Measurements from ENCODE around the gene PNKP. TPM values are rescaled to one million over a fixed set of nuclear protein-coding genes. Genes with fewer than 3 reads are reported as not detected.

PNKP gene
- total RNA-seq, 1 donor from 2014 or later, result 36.9 TPM

- DNase-seq (ENCODE audit: missing footprints) (peak; percentile 54), ATAC-seq (no peak)
- intact Hi-C loops (cut with DNase I), result no loop called here
Measured at GRCh38 chr19:49853852-49854377, 13.5 kb downstream of the PNKP start.

- no peak for ATAC-seq
- intact Hi-C loops (cut with DNase I), result no loop called here
- no peak for DNase-seq (ENCODE audit: missing footprints)
Measured at GRCh38 chr19:49852631-49853126, 14.7 kb downstream of the PNKP start.

- intact Hi-C loops (cut with DNase I), result loop anchor here (2.0 kb wide), 3 partner anchors 15 to 85 kb away; partner anchors contain the start of genes AP2A1, FUZ and PNKP
- DNase-seq (ENCODE audit: missing footprints) (no peak), ATAC-seq (no peak)
Measured at GRCh38 chr19:49851456-49852259, 15.7 kb downstream of the PNKP start.

GRCh38 chr19:49850487-49851342 lies 16.7 kb downstream of the PNKP start, which contains the start of gene PTOV1:
TSS of gene PTOV1 (plus strand) at chr19:49851159.
- intact Hi-C loops (cut with DNase I), result loop anchor here (2.0 kb wide), 3 partner anchors 16 to 84 kb away; partner anchors contain the start of genes AP2A1, FUZ and PNKP
- peak; percentile 96 for ATAC-seq
- DNase-seq (ENCODE audit: missing footprints), result peak; percentile 96

DNA sequence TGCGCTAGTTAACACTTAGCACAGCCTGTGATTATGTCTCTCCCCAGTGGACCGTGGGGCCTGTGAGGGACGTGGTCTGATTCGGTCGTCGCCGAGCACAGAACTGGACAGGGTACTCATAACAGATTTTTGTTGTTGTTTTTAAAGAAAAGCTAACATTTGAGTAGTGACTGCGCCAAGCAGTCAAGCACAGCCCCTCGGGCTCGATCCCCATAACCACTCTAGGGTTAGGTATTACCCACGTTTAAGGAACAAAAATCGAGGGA lies 17.2 kb downstream of the PNKP start:
- no peak for ATAC-seq
- no peak for DNase-seq (ENCODE audit: missing footprints)

GRCh38 chr19:49849433-49850220 lies 17.7 kb downstream of the PNKP start:
- DNase-seq (ENCODE audit: missing footprints) (no peak), ATAC-seq (no peak)
- intact Hi-C loops (cut with DNase I), result loop anchor here (2.0 kb wide), 3 partner anchors 17 to 83 kb away; partner anchors contain the start of genes AP2A1, FUZ and PNKP

More for the DNA sequence above, 17.2 kb downstream of the PNKP start:
- intact Hi-C loops (cut with DNase I), result loop anchor here (2.0 kb wide), 3 partner anchors 17 to 83 kb away; partner anchors contain the start of genes AP2A1, FUZ and PNKP

GRCh38 chr19:49848938-49849337 lies 18.4 kb downstream of the PNKP start:
- DNase-seq (ENCODE audit: missing footprints) (no peak), ATAC-seq (no peak)
- intact Hi-C loops (cut with DNase I), result no loop called here

- intact Hi-C loops (cut with DNase I), result no loop called here
- no peak for DNase-seq (ENCODE audit: missing footprints)
Measured at GRCh38 chr19:49847731-49848696, 19.4 kb downstream of the PNKP start.

DNA sequence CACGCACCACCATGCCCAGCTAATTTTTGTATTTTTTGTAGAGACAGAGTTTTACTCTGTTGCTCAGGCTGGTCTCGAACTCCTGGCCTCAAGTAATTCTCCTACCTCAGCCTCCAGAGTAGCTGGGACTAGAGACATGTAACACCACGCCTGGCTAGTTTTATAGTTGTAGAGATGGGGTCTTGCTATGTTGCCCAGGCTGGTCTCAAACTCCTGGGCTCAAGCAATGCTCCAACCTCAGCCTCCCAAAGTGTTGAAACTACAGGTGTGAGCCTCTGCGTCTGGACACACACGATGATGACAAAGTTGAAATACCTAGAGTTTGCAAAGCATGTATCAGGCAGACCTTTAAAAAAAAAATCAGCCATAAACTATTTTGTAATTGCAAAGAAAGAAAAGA lies 21.0 kb downstream of the PNKP start:
- intact Hi-C loops (cut with DNase I), result no loop called here
- no peak for ATAC-seq
- no peak for DNase-seq (ENCODE audit: missing footprints)

More at GRCh38 chr19:49847731-49848696, 19.4 kb downstream of the PNKP start:
- ATAC-seq, result no peak

DNA sequence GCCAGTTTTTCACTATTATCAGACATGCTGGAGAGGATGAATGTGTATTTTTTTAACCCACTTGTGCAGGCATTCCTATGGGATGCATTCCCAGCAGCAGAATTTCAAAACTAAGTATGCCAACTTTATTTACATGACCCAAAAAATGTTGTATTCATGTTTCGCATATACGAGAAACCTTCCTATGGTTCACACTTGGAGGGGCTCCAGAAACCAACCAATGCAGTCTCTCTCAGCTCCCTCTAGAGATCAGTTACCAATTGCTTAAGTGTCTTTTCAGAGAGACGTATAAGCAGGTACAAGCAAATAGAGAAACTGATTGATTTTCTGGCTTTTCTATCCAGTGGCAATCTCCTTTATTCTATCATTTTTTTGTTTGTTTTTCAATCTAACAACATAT lies 22.0 kb downstream of the PNKP start:
- intact Hi-C loops (cut with DNase I), result no loop called here
- no peak for DNase-seq (ENCODE audit: missing footprints)
- ATAC-seq, result no peak

DNA sequence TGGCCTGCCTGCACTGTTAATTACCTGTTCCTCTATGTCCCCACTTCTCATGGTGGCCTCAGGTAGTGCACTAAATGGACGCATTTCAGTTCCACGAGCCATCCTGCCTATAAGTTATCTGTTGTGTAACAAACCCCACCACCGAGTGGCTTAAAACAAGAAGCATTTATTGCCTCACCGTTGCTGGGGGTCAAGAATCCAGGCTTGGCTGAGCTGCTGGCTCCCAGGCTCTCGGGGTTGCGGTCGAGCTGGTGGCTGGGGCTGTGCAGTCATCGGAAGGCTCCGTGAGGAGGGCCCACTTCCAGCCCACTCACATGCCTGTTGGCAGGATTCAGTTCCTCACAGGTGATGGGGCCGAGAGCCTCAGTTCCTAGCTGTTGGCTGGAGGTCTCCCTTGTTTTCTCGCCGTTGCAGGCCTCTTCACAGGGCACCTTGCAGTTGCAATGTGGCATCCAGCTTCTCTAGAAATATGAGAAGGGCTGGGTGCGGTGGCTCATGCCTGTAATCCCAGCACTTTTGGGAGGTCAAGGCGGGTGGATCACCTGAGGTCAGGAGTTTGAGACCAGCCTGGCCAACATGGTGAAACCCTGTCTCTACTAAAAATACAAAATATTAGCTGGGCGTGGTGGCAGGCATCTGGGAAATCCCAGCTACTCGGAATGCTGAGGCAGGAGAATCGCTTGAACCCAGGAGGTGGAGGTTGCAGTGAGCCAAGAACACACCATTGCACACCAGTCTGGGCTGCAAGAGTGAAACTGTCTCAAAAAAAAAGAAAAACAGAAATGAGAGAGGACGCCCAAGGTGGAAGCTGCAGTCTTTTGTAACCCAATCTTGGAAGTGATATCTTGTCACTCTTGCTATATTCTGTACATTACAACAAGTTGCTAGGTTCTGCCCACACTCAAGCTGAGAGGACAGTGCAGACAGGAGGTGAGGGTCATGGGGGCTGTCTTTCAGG lies 23.0 kb downstream of the PNKP start:
- DNase-seq (ENCODE audit: missing footprints) (no peak), ATAC-seq (no peak)
- intact Hi-C loops (cut with DNase I), result no loop called here

GRCh38 chr19:49843265-49843664 lies 24.1 kb downstream of the PNKP start:
- DNase-seq (ENCODE audit: missing footprints), result no peak
- no peak for ATAC-seq
- intact Hi-C loops (cut with DNase I), result no loop called here

DNA sequence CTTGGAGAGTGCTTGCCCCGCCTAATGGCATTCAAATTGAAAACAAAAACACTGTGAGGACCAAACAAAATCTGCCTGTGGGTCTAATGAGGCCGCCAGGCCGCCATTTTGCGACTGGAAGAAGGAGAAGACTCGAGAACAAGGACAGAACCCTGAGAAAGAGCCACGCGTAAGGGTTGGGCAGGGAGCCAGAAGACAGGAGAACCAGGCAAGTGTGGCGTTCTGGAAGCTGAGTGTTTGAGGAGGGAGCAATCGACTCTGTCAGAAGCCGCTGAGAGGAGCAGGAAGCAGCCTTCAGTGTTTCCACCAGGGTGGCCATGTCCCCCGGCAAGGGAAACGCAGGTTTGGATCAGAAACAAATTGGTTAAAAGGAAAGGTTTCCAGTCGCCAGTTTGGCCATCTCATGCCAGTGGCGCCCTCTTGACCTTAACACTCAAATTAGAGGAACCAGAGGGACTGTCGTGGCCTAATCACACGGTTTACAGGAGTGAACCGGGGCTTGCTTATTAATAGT lies 26.6 kb downstream of the PNKP start:
- ATAC-seq (no peak), DNase-seq (ENCODE audit: missing footprints) (no peak)
- intact Hi-C loops (cut with DNase I), result no loop called here

- ATAC-seq (no peak), DNase-seq (ENCODE audit: missing footprints) (no peak)
- intact Hi-C loops (cut with DNase I), result no loop called here
Measured at GRCh38 chr19:49840321-49840720, 27.1 kb downstream of the PNKP start.

GRCh38 chr19:49839713-49840112 lies 27.7 kb downstream of the PNKP start:
- DNase-seq (ENCODE audit: missing footprints), result no peak
- intact Hi-C loops (cut with DNase I), result loop anchor here (2.0 kb wide), 1 partner anchor 15 kb away; no protein-coding TSS in a partner anchor
- ATAC-seq, result no peak

Data from Right ventricle myocardium inferior (tissue), 1 donor.